RWPE2 (cell line): ENCODE data around the gene HSP90AB1.

Source experiments
- ATAC-seq: fragments of 200-7000 bp; cut with Tn5 transposase; 3 replicates; pipeline ENCODE4 v1.9.1; 2021; ENCODE audit warnings: low read depth
- DNase-seq: peaks from one replicate; pipeline ENCODE4 v3.0.0-alpha.2; 2020; ENCODE audit warnings: low spot score
- H3K27ac ChIP-seq: fragments of 450-650 bp; 2 replicates; pipeline ENCODE4 v1.5.1; 2017; ENCODE audit warnings: mild to moderate bottlenecking; ENCODE audit not compliant: poor library complexity, severe bottlenecking
- H3K27me3 ChIP-seq: fragments of 250-450 bp; sonication (Bioruptor Pico); 2 replicates; pipeline ENCODE4 v1.5.1; 2021; ENCODE audit warnings: mild to moderate bottlenecking, moderate library complexity; ENCODE audit not compliant: insufficient read depth, poor library complexity, severe bottlenecking
- H3K36me3 ChIP-seq: fragments of 250-450 bp; sonication (Bioruptor Pico); 2 replicates; pipeline ENCODE4 v1.5.1; 2020; ENCODE audit warnings: low read depth, mild to moderate bottlenecking, moderate library complexity
- H3K4me1 ChIP-seq: fragments of 250-450 bp; sonication (Bioruptor Pico); 2 replicates; pipeline ENCODE4 v1.5.1; 2021; ENCODE audit warnings: mild to moderate bottlenecking, moderate library complexity; ENCODE audit not compliant: insufficient read depth, poor library complexity, severe bottlenecking
- H3K4me3 ChIP-seq: fragments of 250-450 bp; sonication (Bioruptor Pico); 2 replicates; pipeline ENCODE4 v1.5.1; 2021; ENCODE audit warnings: mild to moderate bottlenecking, moderate library complexity; ENCODE audit not compliant: severe bottlenecking
- H3K9me3 ChIP-seq: fragments of 250-450 bp; sonication (Bioruptor Pico); 2 replicates; pipeline ENCODE4 v1.5.1; 2021; ENCODE audit warnings: mild to moderate bottlenecking, moderate library complexity; ENCODE audit not compliant: severe bottlenecking
- CTCF ChIP-seq: fragments of 450-650 bp; IDR thresholded peaks from one replicate; pipeline ENCODE4 v1.5.1; 2017; ENCODE audit warnings: mild to moderate bottlenecking, moderate library complexity; ENCODE audit not compliant: poor library complexity, severe bottlenecking

The HSP90AB1 gene

GRCh38 chr6:44270526-44271405 lies 23.9 kb downstream of the HSP90AB1 start:
- DNase-seq, result no peak
- Histone ChIP-seq H3K9me3 (no peaks in the 10 kb centered on the region), H3K4me1 (no peaks in the 10 kb centered on the region), H3K36me3 (no peaks in the 10 kb centered on the region), H3K27me3 (peaks cover 31% of the 10 kb centered on the region), H3K4me3 (peak overlapping the region; percentile 32), H3K27ac (no peak overlapping the region)
- ATAC-seq, result no peak
- TF ChIP-seq CTCF, result no peak

GRCh38 chr6:44271406-44271723 lies 24.5 kb downstream of the HSP90AB1 start:
- DNase-seq, result no peak
- no peak for ATAC-seq
- peaks cover 34% of the 10 kb centered on the region for H3K27me3 ChIP-seq
- TF ChIP-seq CTCF, result no peak
- no peaks in the 10 kb centered on the region for H3K36me3 ChIP-seq
- H3K4me3 ChIP-seq, result no peak overlapping the region
- no peaks in the 10 kb centered on the region for H3K4me1 ChIP-seq
- no peaks in the 10 kb centered on the region for H3K9me3 ChIP-seq
- H3K27ac ChIP-seq, result no peak overlapping the region

GRCh38 chr6:44271914-44272313 lies 25.0 kb downstream of the HSP90AB1 start:
- Histone ChIP-seq H3K4me1 (no peaks in the 10 kb centered on the region), H3K9me3 (no peaks in the 10 kb centered on the region), H3K27ac (no peak overlapping the region), H3K4me3 (no peak overlapping the region), H3K27me3 (peaks cover 40% of the 10 kb centered on the region), H3K36me3 (no peaks in the 10 kb centered on the region)
- DNase-seq, result no peak
- ATAC-seq, result no peak
- no peak for TF ChIP-seq CTCF

- Histone ChIP-seq H3K27me3 (peaks cover 43% of the 10 kb centered on the region), H3K9me3 (no peaks in the 10 kb centered on the region), H3K4me3 (no peak overlapping the region), H3K36me3 (no peaks in the 10 kb centered on the region), H3K27ac (no peak overlapping the region), H3K4me1 (no peaks in the 10 kb centered on the region)
- ATAC-seq, result no peak
- TF ChIP-seq CTCF, result no peak
- no peak for DNase-seq
Observed at GRCh38 chr6:44272529-44272928, 25.6 kb downstream of the HSP90AB1 start.

GRCh38 chr6:44272999-44273566 lies 26.2 kb downstream of the HSP90AB1 start:
- no peaks in the 10 kb centered on the region for H3K4me1 ChIP-seq
- ATAC-seq (no peak), DNase-seq (no peak)
- no peak overlapping the region for H3K4me3 ChIP-seq
- no peak overlapping the region for H3K27ac ChIP-seq
- no peaks in the 10 kb centered on the region for H3K9me3 ChIP-seq
- H3K36me3 ChIP-seq, result no peaks in the 10 kb centered on the region
- TF ChIP-seq CTCF, result no peak
- peaks cover 43% of the 10 kb centered on the region for H3K27me3 ChIP-seq
